SK-N-DZ (cell line): ENCODE data around the gene LAGE3.
A peak's percentile ranks its signal among the peaks of the same experiment; 100 is the strongest.

Experiments
- DNase-seq: peaks from one replicate; pipeline ENCODE4 v3.0.0-alpha.2; 2015; ENCODE audit warnings: low spot score

Gene LAGE3

DNA sequence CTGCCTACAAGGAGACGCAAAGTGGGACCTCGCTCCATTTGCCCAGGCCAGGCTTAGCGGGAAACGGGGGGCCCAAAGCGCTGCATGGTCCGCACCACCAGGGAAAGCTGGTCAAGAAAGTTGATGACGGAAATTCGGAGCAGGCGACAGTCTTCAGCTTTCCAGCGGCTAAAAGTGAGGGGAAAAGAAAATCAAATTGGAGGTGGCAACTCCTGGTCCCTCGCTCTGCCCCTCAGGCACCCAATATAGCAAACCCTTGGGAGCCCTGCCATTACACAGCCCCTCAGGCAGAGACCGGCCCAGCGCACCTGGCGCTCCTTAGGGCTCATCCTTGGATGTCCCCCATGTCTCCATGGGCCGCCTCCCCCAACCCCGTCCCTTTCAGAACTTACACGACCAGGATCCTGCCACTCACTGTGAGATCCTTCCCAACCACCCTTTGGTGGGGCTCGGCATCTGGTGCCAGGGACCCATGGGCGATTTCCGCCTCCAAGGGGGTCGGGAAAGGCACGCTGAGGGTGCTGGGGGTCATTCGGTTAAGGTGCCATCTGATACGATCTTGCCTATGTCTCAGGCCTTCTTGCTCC is 1.1 kb downstream of the LAGE3 start:
- no peak for DNase-seq

- DNase-seq = no peak
Observed at GRCh38 chrX:154476821-154477220, 2.3 kb downstream of the LAGE3 start.

DNA sequence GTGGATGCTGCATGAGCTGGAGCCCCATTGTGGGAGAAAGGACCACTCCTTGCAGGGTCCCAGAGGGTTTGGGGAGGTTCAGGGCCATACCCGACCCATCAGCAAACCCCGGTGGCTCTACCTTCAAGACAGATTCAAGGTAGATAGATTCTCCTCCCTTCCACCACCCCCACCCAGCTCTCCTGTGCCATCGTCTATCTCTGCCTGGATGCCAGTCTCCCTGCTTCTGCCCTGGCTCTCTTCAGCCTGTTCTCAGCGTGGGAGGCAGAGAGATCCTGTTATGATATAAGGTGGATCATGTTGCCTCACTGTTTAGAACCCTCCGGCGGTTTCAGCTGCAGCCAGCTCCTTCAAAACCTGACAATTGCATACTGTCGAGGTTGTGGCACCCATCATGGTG is 5.4 kb downstream of the LAGE3 start:
- no peak for DNase-seq

- DNase-seq = no peak
Observed at GRCh38 chrX:154472685-154473632, 6.1 kb downstream of the LAGE3 start.

DNA sequence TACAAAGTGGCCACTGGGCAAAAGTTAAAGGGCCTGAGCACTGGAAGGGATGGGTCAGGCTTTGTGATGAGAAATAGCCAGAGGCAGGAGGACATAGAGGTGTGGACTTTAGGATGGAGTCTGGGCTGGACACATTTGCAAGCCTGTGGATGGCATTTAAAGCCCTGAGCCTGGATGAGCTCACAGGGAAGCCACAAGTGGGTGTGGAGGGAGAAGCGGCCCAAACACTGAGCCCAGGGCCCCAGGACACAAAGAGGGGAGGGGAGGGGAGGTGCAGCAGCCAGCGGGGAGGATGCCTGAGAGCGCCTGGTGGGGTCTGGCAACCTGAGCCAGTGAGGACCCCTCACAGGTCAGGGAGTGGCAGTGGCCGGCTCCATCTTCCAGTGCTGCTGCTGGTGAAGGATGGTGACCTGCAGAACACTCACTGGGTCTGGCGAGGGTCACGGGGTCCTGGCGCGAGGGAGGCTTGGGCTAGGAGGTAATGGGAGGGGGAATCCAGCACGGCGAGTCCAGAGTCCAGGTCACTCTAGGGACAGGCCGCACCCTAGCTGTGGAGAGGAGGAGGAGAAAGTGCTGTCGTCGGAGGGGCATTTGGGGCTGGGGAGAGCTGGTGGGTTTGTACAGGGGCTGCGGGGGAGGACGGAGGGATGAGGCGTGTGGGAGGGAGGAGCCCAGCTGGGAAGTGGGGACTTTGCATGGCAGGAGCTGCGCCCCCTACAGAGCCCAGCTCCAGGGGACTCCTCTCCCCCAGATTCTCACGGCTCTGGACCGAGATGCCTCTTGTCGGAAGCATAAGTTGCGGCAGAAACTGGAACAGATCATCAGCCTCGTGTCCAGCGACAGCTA is 7.0 kb downstream of the LAGE3 start:
- no peak for DNase-seq

GRCh38 chrX:154470914-154471568 is 8.0 kb downstream of the LAGE3 start:
- DNase-seq = no peak

- DNase-seq = no peak
Observed at GRCh38 chrX:154470434-154470833, 8.6 kb downstream of the LAGE3 start.

GRCh38 chrX:154469880-154470279 is 9.2 kb downstream of the LAGE3 start:
- no peak for DNase-seq

DNA sequence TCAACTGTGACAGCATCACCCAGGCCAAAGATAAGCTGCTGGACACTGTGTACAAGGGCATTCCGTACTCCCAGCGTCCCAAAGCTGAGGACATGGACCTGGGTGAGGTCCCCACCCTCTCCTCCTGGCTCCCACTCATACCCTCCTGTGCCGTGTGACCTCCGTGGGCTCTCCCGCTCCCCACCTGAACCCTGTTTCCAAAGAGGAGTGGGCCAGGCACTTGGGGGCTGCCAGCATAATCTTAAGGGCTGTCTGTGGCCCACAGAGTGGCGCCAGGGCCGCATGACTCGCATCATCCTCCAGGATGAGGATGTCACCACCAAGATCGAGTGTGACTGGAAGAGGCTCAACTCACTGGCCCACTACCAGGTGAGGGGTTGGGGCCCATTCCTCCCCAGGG is 10.0 kb downstream of the LAGE3 start:
- DNase-seq = no peak

- DNase-seq = no peak
Observed at GRCh38 chrX:154468217-154468616, 10.9 kb downstream of the LAGE3 start.

GRCh38 chrX:154467556-154467955 is 11.5 kb downstream of the LAGE3 start:
- no peak for DNase-seq

DNA sequence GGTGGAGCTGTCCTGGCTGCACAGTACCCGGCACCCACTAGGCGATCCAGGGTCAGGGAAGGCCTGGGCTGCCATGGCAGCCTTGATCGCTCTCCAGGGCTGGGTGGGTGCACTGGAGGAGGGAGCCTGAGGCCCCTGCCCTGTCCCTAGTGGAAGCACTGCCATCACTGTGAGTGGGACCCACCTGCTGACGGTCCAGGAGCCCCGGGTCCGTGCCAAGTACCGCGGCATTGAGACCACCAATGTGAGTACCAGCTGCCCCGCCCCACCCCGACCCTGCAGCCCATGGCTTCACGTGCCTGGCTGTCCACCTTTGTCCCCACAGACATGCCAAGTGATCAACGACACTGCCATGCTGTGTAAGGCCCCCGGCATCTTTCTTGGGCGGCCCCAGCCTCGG is 12.2 kb downstream of the LAGE3 start:
- no peak for DNase-seq

GRCh38 chrX:154466036-154466435 is 13.0 kb downstream of the LAGE3 start:
- no peak for DNase-seq

- DNase-seq = no peak
Observed at GRCh38 chrX:154465601-154466000, 13.5 kb downstream of the LAGE3 start.

- DNase-seq = no peak
Observed at GRCh38 chrX:154464806-154465365, 14.2 kb downstream of the LAGE3 start.

GRCh38 chrX:154463611-154464220 is 15.4 kb downstream of the LAGE3 start:
- DNase-seq = no peak

- DNase-seq = no peak
Observed at GRCh38 chrX:154462396-154462795, 16.7 kb downstream of the LAGE3 start.

GRCh38 chrX:154460326-154460725 is 18.8 kb downstream of the LAGE3 start:
- no peak for DNase-seq

GRCh38 chrX:154459832-154460231 is 19.2 kb downstream of the LAGE3 start:
- peak; percentile 38 for DNase-seq

DNA sequence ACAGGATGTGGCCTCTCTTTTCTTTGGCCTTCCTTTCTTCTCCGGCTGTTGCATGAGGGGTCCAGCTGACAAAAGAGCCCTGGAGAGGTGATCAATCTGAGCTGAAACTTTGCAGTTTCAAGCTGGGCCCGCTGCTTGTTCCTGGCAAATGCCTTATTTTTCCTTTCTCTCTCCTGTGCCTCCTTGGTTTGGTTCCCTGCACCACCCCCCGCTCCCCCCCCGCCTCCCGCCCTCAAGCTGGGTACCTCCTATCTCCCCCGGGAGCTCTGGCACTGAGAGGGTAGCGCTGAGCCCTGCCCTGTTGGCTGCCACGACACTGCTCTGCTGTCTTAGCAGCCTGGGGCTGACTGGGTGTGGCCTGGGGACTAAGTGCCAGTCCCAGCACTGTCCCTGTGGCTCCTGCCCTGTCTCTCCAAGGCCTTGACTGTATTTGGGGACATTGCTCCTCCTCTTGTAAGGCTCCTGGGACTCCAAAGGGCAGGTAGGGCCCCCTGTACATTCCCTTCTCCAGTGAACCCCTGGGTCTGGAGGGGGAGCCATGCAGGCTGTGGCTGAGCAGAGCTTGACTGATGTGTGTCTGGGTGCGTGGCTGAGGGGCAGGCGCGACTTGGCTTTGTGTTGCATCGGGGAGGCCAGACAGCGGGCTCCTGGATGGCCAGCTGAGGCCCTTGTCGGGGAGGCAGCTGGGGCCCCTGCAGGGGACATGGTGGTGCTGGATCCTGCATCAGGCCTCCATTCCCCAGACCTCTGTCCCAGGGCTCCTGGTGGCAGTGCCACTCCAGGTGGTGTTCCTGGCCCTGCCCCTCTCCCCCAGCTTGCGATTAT is 19.9 kb downstream of the LAGE3 start:
- no peak for DNase-seq
